MM.1S (cell line): ENCODE results near the gene KCTD10.

Experiments
- EZH2 ChIP-seq: fragments of 300-600 bp; sonication (generic); optimal IDR thresholded peaks from 2 replicates; pipeline ENCODE3; 2017; ENCODE audit warnings: low read depth, mild to moderate bottlenecking, antibody characterized with exemption, low read length, mixed read lengths
- EZH2phosphoT487 ChIP-seq: fragments of 300-600 bp; sonication (generic); IDR thresholded peaks from 2 replicates; pipeline ENCODE4 v1.6.1; 2018; ENCODE audit warnings: antibody characterized with exemption, low read length
- TF ChIP-seq, protein P1 (sequence below): fragments of 300-600 bp; sonication (generic); IDR thresholded peaks from 2 replicates; pipeline ENCODE4 v1.5.1; 2016; ENCODE audit warnings: antibody characterized with exemption, low read length, mixed read lengths

DNA sequence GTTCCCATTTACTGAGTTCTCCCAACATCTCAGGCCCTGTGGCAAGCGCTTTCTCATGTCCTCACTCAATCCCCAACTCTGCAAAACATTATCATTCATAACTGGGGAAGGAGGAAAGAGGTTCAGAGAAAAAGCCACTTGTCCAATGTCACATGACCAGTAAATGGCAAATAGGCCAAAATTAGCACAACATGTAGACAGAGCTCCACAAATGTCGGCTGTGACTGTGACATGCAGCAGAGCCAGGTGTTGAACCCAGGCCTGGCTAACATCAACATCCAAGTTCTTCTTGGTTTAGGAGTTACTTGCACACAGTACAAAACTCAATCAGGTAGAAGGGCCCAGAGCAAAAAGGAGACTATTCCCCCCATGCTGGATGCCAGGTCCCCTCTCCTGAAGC, 10.8 kb downstream of the KCTD10 start:
- TF ChIP-seq, protein P1, sequence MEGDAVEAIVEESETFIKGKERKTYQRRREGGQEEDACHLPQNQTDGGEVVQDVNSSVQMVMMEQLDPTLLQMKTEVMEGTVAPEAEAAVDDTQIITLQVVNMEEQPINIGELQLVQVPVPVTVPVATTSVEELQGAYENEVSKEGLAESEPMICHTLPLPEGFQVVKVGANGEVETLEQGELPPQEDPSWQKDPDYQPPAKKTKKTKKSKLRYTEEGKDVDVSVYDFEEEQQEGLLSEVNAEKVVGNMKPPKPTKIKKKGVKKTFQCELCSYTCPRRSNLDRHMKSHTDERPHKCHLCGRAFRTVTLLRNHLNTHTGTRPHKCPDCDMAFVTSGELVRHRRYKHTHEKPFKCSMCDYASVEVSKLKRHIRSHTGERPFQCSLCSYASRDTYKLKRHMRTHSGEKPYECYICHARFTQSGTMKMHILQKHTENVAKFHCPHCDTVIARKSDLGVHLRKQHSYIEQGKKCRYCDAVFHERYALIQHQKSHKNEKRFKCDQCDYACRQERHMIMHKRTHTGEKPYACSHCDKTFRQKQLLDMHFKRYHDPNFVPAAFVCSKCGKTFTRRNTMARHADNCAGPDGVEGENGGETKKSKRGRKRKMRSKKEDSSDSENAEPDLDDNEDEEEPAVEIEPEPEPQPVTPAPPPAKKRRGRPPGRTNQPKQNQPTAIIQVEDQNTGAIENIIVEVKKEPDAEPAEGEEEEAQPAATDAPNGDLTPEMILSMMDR: no peak
- TF ChIP-seq EZH2phosphoT487 (no peak), EZH2 (no peak)
